ENCODE measurements around the gene BACH2.

DNA sequence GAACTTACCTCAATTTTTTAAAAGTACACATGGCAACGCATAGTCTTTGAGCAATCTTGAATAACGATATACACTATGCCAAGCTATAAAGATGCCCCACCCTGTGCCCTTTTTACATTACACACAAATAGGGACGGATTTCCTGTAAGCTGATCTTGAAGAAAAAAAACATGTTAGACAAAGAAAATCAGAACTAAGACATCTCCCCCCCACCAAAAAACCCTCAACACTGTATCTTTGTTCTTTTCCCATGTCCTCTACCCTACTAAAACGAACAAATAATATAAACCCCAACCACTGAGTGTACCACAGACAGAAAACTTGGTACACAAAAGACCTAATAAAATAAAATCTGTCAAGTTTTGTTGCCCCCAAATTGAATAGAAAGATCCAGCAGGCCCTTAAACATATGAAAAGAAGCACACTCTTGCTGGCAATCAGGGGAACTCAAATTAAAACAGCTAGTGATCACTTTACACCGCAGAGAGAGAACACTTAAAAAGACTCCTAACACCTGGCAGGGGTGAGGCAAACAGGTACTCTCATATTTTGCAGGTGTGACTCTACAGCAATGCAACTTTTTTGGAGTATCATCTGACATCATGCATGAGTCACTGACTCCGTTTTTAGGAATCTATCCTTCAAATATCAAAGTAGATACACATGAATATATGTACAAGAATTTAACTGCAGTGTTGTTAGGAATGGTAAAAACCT is 29.6 kb downstream of the BACH2 start:
- TF ChIP-seq, protein P1, sequence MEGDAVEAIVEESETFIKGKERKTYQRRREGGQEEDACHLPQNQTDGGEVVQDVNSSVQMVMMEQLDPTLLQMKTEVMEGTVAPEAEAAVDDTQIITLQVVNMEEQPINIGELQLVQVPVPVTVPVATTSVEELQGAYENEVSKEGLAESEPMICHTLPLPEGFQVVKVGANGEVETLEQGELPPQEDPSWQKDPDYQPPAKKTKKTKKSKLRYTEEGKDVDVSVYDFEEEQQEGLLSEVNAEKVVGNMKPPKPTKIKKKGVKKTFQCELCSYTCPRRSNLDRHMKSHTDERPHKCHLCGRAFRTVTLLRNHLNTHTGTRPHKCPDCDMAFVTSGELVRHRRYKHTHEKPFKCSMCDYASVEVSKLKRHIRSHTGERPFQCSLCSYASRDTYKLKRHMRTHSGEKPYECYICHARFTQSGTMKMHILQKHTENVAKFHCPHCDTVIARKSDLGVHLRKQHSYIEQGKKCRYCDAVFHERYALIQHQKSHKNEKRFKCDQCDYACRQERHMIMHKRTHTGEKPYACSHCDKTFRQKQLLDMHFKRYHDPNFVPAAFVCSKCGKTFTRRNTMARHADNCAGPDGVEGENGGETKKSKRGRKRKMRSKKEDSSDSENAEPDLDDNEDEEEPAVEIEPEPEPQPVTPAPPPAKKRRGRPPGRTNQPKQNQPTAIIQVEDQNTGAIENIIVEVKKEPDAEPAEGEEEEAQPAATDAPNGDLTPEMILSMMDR (IDR thresholded peaks at IDR 0.05; ENCODE audit: low read depth, low read length, poor library complexity, severe bottlenecking) = no peak
- no peak for TF ChIP-seq EZH2phosphoT487 (IDR thresholded peaks at IDR 0.05; ENCODE audit: borderline replicate concordance, low read length)
